ENCODE measurements around the gene LCK. TPM values are rescaled to one million over a fixed set of nuclear protein-coding genes. Genes with fewer than 3 reads are reported as not detected.
"Not testable (repeated sequence)": the region's sequence is repeated elsewhere in the genome, so short reads cannot be mapped to it uniquely, and the experiment has no call there.

The LCK gene
- total and polyA plus RNA-seq, 2 of the 8 experiments (the other 6 are each of a cell fraction or from before 2014, with no cell fraction given) = 75.3 to 122 TPM

DNA sequence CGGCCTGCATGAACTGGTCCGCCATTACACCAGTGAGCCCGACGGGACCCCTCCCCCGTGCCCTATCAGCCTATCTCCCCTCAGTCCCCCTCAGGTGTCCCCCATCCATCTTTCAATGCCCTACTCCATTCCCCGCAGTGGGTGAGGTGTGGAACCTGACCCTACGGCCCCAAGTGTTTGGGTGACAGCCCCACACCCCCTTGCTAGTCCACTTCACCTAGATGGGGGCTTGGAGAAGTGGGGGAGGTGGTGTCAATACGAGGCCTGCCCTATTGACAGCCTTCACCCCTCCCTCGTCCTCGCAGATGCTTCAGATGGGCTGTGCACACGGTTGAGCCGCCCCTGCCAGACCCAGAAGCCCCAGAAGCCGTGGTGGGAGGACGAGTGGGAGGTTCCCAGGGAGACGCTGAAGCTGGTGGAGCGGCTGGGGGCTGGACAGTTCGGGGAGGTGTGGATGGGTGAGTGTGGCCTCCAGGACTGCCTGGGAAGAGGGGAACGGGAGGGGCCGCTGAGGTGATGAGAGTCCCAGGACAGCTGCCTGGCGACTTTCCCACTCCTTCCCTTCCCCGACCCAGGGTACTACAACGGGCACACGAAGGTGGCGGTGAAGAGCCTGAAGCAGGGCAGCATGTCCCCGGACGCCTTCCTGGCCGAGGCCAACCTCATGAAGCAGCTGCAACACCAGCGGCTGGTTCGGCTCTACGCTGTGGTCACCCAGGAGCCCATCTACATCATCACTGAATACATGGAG lies 25.1 kb downstream of the LCK start (continued):
- no peak for TF ChIP-seq KDM4A (IDR thresholded peaks at IDR 0.05; ENCODE audit: low read depth, low read length, severe bottlenecking)
- no peak for TF ChIP-seq CEBPB (IDR thresholded peaks at IDR 0.05; ENCODE audit: low read depth, low read length)
- no peak for TF ChIP-seq GABPA (IDR thresholded peaks at IDR 0.05; ENCODE audit: borderline replicate concordance, insufficient read depth, low read length)
- TF ChIP-seq BCL11A (IDR thresholded peaks at IDR 0.05; ENCODE audit: low read depth in 2 of 2, low read length in 2 of 2) = no peak
- no peak for TF ChIP-seq TCF12 (IDR thresholded peaks at IDR 0.05; ENCODE audit: low read depth, low read length)
- TF ChIP-seq HDAC6 (IDR thresholded peaks at IDR 0.05; ENCODE audit: low read depth, low read length) = no peak
- TF ChIP-seq PHF8 (conservative IDR thresholded peaks at IDR 0.05; ENCODE audit: low read depth, low read length) = no peak

- H3K4ac ChIP-seq (replicated peaks; ENCODE audit: insufficient read length, low read depth, low read length); H4K5ac ChIP-seq (ENCODE audit: insufficient read length, low read depth, low read length); DNase-seq (ENCODE audit: low read depth in 1 of 2, low spot score in 2 of 2); H2BK120ac ChIP-seq (replicated peaks; ENCODE audit: low read depth, low read length); H3K27me3 ChIP-seq (replicated peaks in 1 of 4; ENCODE audit: control insufficient read depth in 3 of 4, extremely low read depth in 1 of 4, insufficient read depth in 3 of 4, low read length in 3 of 4); H3K23ac ChIP-seq (ENCODE audit: insufficient read length); H4K8ac ChIP-seq (ENCODE audit: extremely low read depth, insufficient read depth, low read length); H2BK20ac ChIP-seq (ENCODE audit: low read length); H2BK12ac ChIP-seq (ENCODE audit: low read depth, low read length); H2BK15ac ChIP-seq (ENCODE audit: low read length); CTCF ChIA-PET (ENCODE audit: partially characterized antibody); H3K56ac ChIP-seq (replicated peaks; ENCODE audit: insufficient read length, low read depth, low read length); H3K9ac ChIP-seq (replicated peaks in 1 of 4; ENCODE audit: extremely low read depth in 1 of 4, low read depth in 3 of 4, low read length in 3 of 4); H3K14ac ChIP-seq (ENCODE audit: insufficient read length); H3K27ac ChIP-seq (ENCODE audit: low read depth, low read length); H3K79me2 ChIP-seq (ENCODE audit: control insufficient read depth in 1 of 2, insufficient read depth in 2 of 2, low read length in 2 of 2); H3K18ac ChIP-seq (ENCODE audit: extremely low read depth, low read length); H3K9me3 ChIP-seq (ENCODE audit: insufficient read depth in 2 of 2, low read depth in 1 of 2, low read length in 1 of 2); H4K20me1 ChIP-seq (replicated peaks in 1 of 2; ENCODE audit: control insufficient read depth in 1 of 2, insufficient read depth in 2 of 2, low read length in 2 of 2); H3K4me1 ChIP-seq (replicated peaks in 1 of 4; ENCODE audit: control insufficient read depth in 3 of 4, insufficient read depth in 4 of 4, low read length in 3 of 4); FAIRE-seq; H3K4me2 ChIP-seq (ENCODE audit: insufficient read depth in 1 of 2, low read depth in 2 of 2, low read length in 2 of 2); H3K4me3 ChIP-seq (ENCODE audit: extremely low read depth in 1 of 4, insufficient read depth in 2 of 4, low read depth in 3 of 4, low read length in 4 of 4); H2AK5ac ChIP-seq (ENCODE audit: low read depth, low read length); H3K79me1 ChIP-seq (ENCODE audit: low read depth, low read length); H3K36me3 ChIP-seq (ENCODE audit: control insufficient read depth in 2 of 4, insufficient read depth in 4 of 4, low read length in 3 of 4); H3K23me2 ChIP-seq (ENCODE audit: low read depth, low read length); H2AFZ ChIP-seq (ENCODE audit: low read length); H2BK5ac ChIP-seq (ENCODE audit: low read depth, low read length); H4K91ac ChIP-seq (replicated peaks; ENCODE audit: insufficient read length, low read length): not testable (repeated sequence)
- WGBS, 2 experiments (ENCODE audit: extremely low coverage in 1 of 2, insufficient coverage in 1 of 2, insufficient read length in 1 of 2, insufficient replicate concordance in 2 of 2, low coverage in 1 of 2, low lambda C conversion rate in 2 of 2, missing lambda C conversion rate in 1 of 2) = 96% methylated on average over 8 of the region's 8 CpGs; no CpG with 5 or more reads in 1 of the 2 experiments
- POLR2A ChIA-PET (ENCODE audit: partially characterized antibody) = interaction anchor here (0.8 to 1.9 kb wide), 2 partner anchors 11 to 47 kb away, joined by 3 to 5 read pairs; no protein-coding TSS in a partner anchor
These were observed 33.7 kb downstream of the LCK start for GRCh38 chr1:32284777-32285176.
